Inferior parietal cortex (tissue), 1 donor: ENCODE data around the gene CNTN2.
A peak's percentile ranks its signal among the peaks of the same experiment; 100 is the strongest.

ENCODE experiments used
- DNase-seq: peaks from one replicate; pipeline ENCODE4 v3.0.0-alpha.2; 2016; ENCODE audit errors: extremely low spot score

CNTN2 gene

DNA sequence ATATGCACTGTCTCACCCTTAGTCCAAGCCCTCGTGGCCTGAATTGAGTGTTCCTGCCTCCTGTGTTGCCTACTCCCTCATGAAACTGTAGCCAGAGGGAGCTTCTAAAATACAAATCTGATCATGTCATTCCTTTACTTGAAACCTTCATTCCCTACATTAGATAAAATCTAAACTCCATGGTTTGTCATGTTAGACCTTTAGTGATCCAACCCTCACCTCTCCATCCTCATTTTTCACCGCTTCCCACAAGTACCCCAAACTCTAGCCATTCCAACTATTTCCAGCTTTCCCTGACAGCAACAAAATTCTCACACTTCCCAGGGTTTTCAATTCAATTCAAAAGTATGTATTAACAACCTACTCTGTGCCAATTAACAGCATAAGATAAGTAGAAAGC lies 18.3 kb upstream of the CNTN2 start:
- no peak for DNase-seq

DNA sequence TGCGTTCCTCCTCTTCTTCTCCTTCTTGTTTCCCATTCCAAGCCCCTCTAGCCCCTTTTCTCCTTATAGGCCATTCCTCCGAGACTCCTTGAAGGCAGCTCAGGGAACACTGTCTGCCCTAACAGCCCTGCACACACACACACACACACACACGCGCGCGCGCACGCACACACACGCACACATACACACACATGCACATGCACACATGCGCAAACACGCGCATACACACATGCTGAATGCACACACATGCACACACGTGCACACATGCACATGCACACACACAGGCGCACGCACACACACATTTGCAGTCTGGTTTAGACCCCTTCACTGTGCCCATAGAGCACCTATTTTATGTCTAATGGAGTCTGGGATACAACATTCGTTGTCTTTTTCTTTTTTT lies 17.8 kb upstream of the CNTN2 start:
- no peak for DNase-seq

GRCh38 chr1:205026181-205026580 lies 16.8 kb upstream of the CNTN2 start:
- DNase-seq: no peak

- no peak for DNase-seq
Measured at GRCh38 chr1:205028390-205028789, 14.6 kb upstream of the CNTN2 start.

- DNase-seq: no peak
Measured at GRCh38 chr1:205028924-205029323, 14.1 kb upstream of the CNTN2 start.

DNA sequence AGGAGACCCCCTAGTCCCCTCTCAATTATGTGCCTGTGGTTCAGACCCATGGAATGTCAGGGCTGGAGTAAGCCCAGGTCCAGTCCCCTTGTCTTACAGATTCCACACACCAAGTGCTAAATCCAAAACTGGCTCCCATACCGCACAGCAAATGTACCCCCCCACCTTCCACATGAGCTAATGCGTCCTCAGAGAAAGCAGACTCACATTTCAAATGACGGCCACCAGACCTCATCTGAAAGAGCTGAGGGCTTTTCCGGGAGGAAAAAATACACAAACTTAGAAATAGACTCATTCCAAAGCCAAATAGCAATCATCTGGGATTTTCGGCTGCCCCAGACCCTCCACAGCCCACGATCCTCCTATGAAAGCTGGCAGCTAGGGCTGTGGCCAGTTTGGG lies 12.8 kb upstream of the CNTN2 start:
- DNase-seq: no peak

DNA sequence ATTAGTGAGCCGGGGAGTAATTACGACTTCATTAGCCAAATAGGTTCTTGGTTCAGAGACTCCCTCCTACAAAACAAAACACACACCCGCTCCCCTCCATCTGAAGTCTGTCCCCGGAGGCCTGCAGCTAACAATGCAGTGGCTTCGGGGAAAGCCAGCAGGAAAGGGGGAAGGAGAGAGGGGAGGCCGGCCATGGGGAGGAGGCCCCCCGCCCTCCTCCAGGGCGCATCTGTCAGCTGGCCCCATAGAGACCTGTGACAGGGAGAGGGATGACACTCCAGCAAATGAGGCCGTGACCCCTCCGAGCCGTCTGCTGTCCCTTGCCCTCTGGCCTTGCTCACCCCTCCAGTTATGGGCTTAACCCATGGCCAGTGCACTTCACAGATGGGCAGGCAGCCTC lies 12.1 kb upstream of the CNTN2 start:
- no peak for DNase-seq

GRCh38 chr1:205032508-205032907 lies 10.5 kb upstream of the CNTN2 start:
- DNase-seq: peak; percentile 42

GRCh38 chr1:205037539-205037938 lies 5.5 kb upstream of the CNTN2 start:
- no peak for DNase-seq

GRCh38 chr1:205038132-205038786 lies 4.8 kb upstream of the CNTN2 start:
- DNase-seq: no peak

- DNase-seq: no peak
Measured at GRCh38 chr1:205041001-205041715, 1.9 kb upstream of the CNTN2 start.

GRCh38 chr1:205041998-205042910 lies 758 bp upstream of the CNTN2 start:
- peak; percentile 41 for DNase-seq

- DNase-seq: no peak
Measured at GRCh38 chr1:205043866-205044265, 854 bp downstream of the CNTN2 start.

GRCh38 chr1:205044741-205045140 lies 1.7 kb downstream of the CNTN2 start:
- DNase-seq: no peak

- peak; percentile 37 for DNase-seq
Measured at GRCh38 chr1:205045146-205045545, 2.1 kb downstream of the CNTN2 start.

GRCh38 chr1:205046870-205047269 lies 3.9 kb downstream of the CNTN2 start:
- DNase-seq: peak; percentile 58

DNA sequence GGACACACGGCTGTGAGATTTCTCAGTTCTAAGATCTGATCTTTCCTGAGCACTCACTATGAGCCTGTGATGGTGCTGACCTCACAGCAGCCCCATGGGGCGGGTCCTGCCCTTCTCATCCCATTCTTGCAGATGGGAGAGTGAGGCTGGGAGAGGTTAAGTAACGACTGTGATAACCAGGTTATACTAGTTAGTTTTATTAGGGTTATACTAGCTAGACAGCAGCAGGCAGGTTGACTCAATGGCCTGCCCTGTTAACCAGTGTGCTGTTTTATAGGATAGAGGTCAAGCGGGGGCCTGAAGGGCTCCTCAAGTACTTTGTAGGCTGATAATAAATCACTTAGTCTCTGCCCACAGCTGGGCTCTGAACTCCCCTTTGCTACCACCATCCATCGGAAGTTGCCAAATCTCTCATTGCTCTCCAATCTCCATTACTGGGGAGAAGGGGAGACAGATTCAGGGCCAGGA lies 4.8 kb downstream of the CNTN2 start:
- DNase-seq: peak; percentile 50

- DNase-seq: peak; percentile 73
Measured at GRCh38 chr1:205048382-205048781, 5.4 kb downstream of the CNTN2 start.

- DNase-seq: no peak
Measured at GRCh38 chr1:205049479-205049878, 6.5 kb downstream of the CNTN2 start.

GRCh38 chr1:205052690-205053089 lies 9.7 kb downstream of the CNTN2 start:
- no peak for DNase-seq

DNA sequence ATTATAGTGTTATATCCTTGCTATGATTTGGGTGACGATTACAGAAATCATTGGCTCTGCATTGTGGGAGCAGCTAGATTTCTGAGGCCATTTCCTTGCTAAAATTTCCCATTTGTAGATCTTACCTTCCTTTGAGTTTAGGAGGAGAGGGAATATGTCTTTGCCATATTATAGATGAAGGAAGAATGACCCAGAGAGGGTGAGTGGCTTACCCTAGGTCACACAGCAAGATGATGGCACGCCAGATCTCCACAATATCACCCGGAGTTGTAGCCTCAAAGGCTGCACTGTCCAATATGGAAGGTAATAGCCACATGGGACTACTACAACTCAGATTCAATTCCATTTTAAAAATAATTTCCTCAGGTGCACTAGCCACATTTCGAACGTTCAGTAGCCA lies 10.3 kb downstream of the CNTN2 start:
- no peak for DNase-seq

- no peak for DNase-seq
Measured at GRCh38 chr1:205054013-205054412, 11.0 kb downstream of the CNTN2 start.
